Breast epithelium (tissue), 4 donors: ENCODE data around the gene STYK1. TPM values are rescaled to one million over a fixed set of nuclear protein-coding genes. Genes with fewer than 3 reads are reported as not detected.
"Not testable (repeated sequence)": the region's sequence is repeated elsewhere in the genome, so short reads cannot be mapped to it uniquely, and the experiment has no call there.

ENCODE experiments used
- DNase-seq, 2 donors: peaks; one replicate each; pipeline ENCODE4 v3.0.0-alpha.2; 2019; ENCODE audit warnings: low spot score in 2 of 2
- H3K27ac ChIP-seq, 2 donors: fragments of 200-600 bp; sonication (generic) in 1 of 2; one replicate each; pipeline ENCODE4 v1.5.1; 2016 to 2019; ENCODE audit warnings: mild to moderate bottlenecking in 1 of 2
- H3K27me3 ChIP-seq, 2 donors: fragments of 200-600 bp; sonication (generic) in 1 of 2; one replicate each; pipeline versions ENCODE4 v1.5.1 to v1.6.0; 2017 to 2019; ENCODE audit warnings: control low read depth in 1 of 2, mild to moderate bottlenecking in 1 of 2
- H3K36me3 ChIP-seq: fragments of 200-600 bp; one replicate; pipeline ENCODE4 v1.5.1; 2019
- H3K4me1 ChIP-seq, 2 donors: fragments of 200-600 bp; sonication (generic); one replicate each; pipeline ENCODE4 v1.5.1; 2016 to 2019; ENCODE audit warnings: control low read depth in 1 of 2
- H3K4me3 ChIP-seq, 3 donors: fragments of 200-600 bp; sonication (generic); 1 replicate in 2 of 3; 2 replicates in 1 of 3; pipeline ENCODE4 v1.5.1; 2016 to 2019; ENCODE audit warnings: mild to moderate bottlenecking in 3 of 3, moderate library complexity in 2 of 3
- H3K9me3 ChIP-seq, 2 donors: fragments of 200-600 bp; sonication (generic) in 1 of 2; one replicate each; pipeline ENCODE4 v1.5.1; 2016 to 2019; ENCODE audit warnings: control low read depth in 1 of 2
- POLR2A ChIP-seq: fragments of 450-650 bp; IDR thresholded peaks from one replicate; pipeline ENCODE4 v1.6.1; 2016; ENCODE audit warnings: antibody characterized with exemption, mild to moderate bottlenecking, moderate library complexity
- POLR2AphosphoS5 ChIP-seq, 3 donors: sonication (generic); formaldehyde crosslinking; IDR thresholded peaks; one replicate each; pipeline ENCODE4 v1.6.1; 2017; ENCODE audit warnings: antibody characterized with exemption in 3 of 3
- intact Hi-C: fragments of 100-400 bp; cut with DNase I; formaldehyde crosslinking; loops from one replicate; pipeline ENCODE4 v1.15.1; 2023; ENCODE audit warnings: low total_unique reads
- total RNA-seq, 3 donors: library from RNA; depleted of rRNA; stranded (reverse); fragments of >200 nt; gene quantifications; one replicate each; pipeline ENCODE4 v1.1.0, GENCODE V29; 2016
- TF ChIP-seq, protein P1 (sequence below), 3 donors: fragments of 450-650 bp; IDR thresholded peaks; one replicate each; pipeline ENCODE4 v1.5.1; 2016 to 2017; ENCODE audit warnings: antibody characterized with exemption in 3 of 3, mild to moderate bottlenecking in 3 of 3, moderate library complexity in 3 of 3

The STYK1 gene
- total RNA-seq, 3 donors from 2014 or later = 0.32 to 4.9 (median 3.5) TPM

DNA sequence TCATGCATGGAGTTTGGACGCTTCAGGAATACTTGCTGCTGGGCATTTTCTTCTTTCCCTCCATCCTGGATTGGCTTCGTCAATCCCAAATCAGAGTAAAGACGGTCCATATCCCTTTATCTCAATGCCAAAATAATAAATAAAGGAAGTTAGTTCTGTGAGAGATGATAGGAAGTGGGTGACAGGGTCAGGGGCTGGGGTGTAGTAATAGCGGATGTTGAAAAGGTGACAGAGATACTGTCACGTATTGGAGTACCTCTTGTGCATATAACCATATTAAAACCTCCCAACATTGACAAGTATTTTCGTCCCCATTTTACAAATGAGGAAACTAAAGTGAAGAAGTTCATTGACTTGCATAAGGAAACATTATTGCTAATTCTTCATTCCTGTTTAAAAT is 72.9 kb downstream of the STYK1 start:
- no peaks in the 10 kb centered on the region for H3K27me3 ChIP-seq
- no peaks in the 10 kb centered on the region for H3K4me1 ChIP-seq
- no peaks in the 10 kb centered on the region for H3K36me3 ChIP-seq
- TF ChIP-seq POLR2AphosphoS5 (IDR thresholded peaks at IDR 0.05) (no peak), POLR2A (no peak)
- TF ChIP-seq, protein P1, sequence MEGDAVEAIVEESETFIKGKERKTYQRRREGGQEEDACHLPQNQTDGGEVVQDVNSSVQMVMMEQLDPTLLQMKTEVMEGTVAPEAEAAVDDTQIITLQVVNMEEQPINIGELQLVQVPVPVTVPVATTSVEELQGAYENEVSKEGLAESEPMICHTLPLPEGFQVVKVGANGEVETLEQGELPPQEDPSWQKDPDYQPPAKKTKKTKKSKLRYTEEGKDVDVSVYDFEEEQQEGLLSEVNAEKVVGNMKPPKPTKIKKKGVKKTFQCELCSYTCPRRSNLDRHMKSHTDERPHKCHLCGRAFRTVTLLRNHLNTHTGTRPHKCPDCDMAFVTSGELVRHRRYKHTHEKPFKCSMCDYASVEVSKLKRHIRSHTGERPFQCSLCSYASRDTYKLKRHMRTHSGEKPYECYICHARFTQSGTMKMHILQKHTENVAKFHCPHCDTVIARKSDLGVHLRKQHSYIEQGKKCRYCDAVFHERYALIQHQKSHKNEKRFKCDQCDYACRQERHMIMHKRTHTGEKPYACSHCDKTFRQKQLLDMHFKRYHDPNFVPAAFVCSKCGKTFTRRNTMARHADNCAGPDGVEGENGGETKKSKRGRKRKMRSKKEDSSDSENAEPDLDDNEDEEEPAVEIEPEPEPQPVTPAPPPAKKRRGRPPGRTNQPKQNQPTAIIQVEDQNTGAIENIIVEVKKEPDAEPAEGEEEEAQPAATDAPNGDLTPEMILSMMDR (IDR thresholded peaks at IDR 0.05) = no peak
- intact Hi-C loops = no loop called here
- no peak overlapping the region for H3K27ac ChIP-seq
- H3K4me3 ChIP-seq = no peak overlapping the region
- no peak for DNase-seq
- no peaks in the 10 kb centered on the region for H3K9me3 ChIP-seq

DNA sequence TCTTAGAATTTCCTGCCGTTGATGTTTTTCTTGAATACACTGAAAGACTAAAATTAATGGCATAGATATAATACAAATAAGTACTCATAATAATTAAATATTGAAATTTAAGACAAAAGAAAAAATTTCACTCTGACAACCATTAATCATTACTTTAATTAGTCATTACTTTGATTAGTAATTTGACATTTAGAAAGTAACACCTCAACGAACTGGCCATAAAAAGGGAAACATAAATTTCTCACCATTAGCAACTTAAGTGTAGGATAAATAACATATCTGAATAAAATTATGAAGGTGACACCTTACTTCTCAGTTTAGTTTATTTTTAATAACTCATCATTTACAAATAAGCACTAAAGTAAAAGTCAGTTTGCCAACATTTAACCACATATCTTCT is 78.0 kb downstream of the STYK1 start:
- Histone ChIP-seq H3K36me3 (no peaks in the 10 kb centered on the region), H3K4me1 (no peaks in the 10 kb centered on the region), H3K27ac (no peak overlapping the region), H3K9me3 (no peaks in the 10 kb centered on the region), H3K27me3 (no peaks in the 10 kb centered on the region), H3K4me3 (no peak overlapping the region)
- DNase-seq = no peak
- TF ChIP-seq, protein P1 (IDR thresholded peaks at IDR 0.05) = no peak
- TF ChIP-seq POLR2AphosphoS5 (IDR thresholded peaks at IDR 0.05) (no peak), POLR2A (no peak)
- intact Hi-C loops = no loop called here

GRCh38 chr12:10590966-10591365 is 82.9 kb downstream of the STYK1 start:
- intact Hi-C loops = no loop called here
- no peak for DNase-seq
- Histone ChIP-seq H3K27ac (no peak overlapping the region), H3K36me3 (no peaks in the 10 kb centered on the region), H3K9me3 (no peaks in the 10 kb centered on the region), H3K4me1 (no peaks in the 10 kb centered on the region), H3K27me3 (no peaks in the 10 kb centered on the region), H3K4me3 (no peak overlapping the region)
- TF ChIP-seq, protein P1 (IDR thresholded peaks at IDR 0.05) = no peak
- TF ChIP-seq POLR2A (no peak), POLR2AphosphoS5 (IDR thresholded peaks at IDR 0.05) (no peak)

DNA sequence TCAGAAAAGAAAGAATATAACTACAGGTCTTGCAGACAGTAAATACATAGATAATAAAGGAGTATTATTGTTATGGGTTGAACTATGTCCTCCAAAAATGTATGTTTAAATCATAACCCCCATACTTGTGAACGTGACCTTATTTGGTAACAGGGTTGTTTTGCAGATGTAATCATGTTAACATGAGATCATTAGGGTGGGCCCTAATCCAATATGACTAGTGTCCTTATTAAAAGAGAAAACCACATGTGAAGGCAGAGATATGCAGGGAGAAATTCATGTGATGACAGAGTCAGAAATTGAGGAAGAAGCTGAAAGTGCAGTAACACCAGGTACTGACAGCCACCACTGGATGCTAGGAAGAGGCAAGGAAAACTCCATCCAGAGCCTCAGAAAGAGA is 89.4 kb downstream of the STYK1 start:
- intact Hi-C loops = no loop called here
- Histone ChIP-seq H3K27me3 (no peaks in the 10 kb centered on the region), H3K27ac (no peak overlapping the region), H3K4me1 (no peaks in the 10 kb centered on the region), H3K9me3 (no peaks in the 10 kb centered on the region), H3K36me3 (no peaks in the 10 kb centered on the region), H3K4me3 (no peak overlapping the region)
- no peak for TF ChIP-seq POLR2A
- TF ChIP-seq, protein P1 (IDR thresholded peaks at IDR 0.05) = no peak
- no peak for TF ChIP-seq POLR2AphosphoS5 (IDR thresholded peaks at IDR 0.05)
- DNase-seq = no peak

DNA sequence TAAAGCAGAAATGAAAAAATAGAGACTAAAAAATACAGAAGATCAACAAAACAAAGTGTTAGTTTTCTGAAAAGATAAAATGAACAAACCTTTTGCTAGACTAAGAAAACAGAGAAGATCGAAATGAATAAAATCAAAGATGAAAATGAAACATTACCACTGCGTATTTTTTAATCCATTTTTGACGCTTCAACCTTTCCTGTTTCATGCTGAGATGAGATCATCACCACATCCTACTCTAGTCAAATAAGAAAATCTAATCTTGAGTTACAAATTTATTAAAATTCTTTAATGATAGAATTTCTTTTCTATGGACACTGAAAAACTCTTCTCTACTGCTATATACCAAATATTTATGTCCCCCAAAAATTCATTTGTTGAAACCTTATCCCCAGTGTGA is 91.1 kb downstream of the STYK1 start:
- H3K9me3 ChIP-seq = no peaks in the 10 kb centered on the region
- H3K4me1 ChIP-seq = no peaks in the 10 kb centered on the region
- no peaks in the 10 kb centered on the region for H3K27me3 ChIP-seq
- no peak overlapping the region for H3K27ac ChIP-seq
- H3K4me3 ChIP-seq = no peak overlapping the region
- intact Hi-C loops = no loop called here
- no peak for DNase-seq
- H3K36me3 ChIP-seq = no peaks in the 10 kb centered on the region
- TF ChIP-seq, protein P1 (IDR thresholded peaks at IDR 0.05) = no peak
- no peak for TF ChIP-seq POLR2A
- TF ChIP-seq POLR2AphosphoS5 (IDR thresholded peaks at IDR 0.05) = no peak

- H3K36me3 ChIP-seq, H3K27ac ChIP-seq, H3K4me1 ChIP-seq, H3K27me3 ChIP-seq, H3K9me3 ChIP-seq, intact Hi-C loops, DNase-seq, H3K4me3 ChIP-seq: not testable (repeated sequence)
Observed at GRCh38 chr12:10582133-10582532, 91.7 kb downstream of the STYK1 start.
